ENCODE results near the gene DPT. TPM values are rescaled to one million over a fixed set of nuclear protein-coding genes. Genes with fewer than 3 reads are reported as not detected.

Gene DPT
- total RNA-seq, 2 donors from 2014 or later = 4.7 to 15.4 TPM

- Histone ChIP-seq H3K36me3 (no peaks in the 10 kb centered on the region), H3K27ac (no peak overlapping the region), H3K4me3 (no peak overlapping the region), H3K27me3 (replicated peaks; ENCODE audit: insufficient read depth) (no peaks in the 10 kb centered on the region), H3K9me3 (no peaks in the 10 kb centered on the region), H3K4me1 (replicated peaks) (no peaks in the 10 kb centered on the region)
- intact Hi-C loops (cut with DNase I) = no loop called here
- WGBS = 45% methylated on average over 3 of the region's 3 CpGs
- DNase-seq (ENCODE audit: low spot score) = no peak
- TF ChIP-seq CTCF (IDR thresholded peaks at IDR 0.05) (no peak), POLR2A (IDR thresholded peaks at IDR 0.05) (no peak), POLR2AphosphoS5 (IDR thresholded peaks at IDR 0.05) (no peak)
These were observed 22.5 kb downstream of the DPT start for GRCh38 chr1:168706391-168706992.

GRCh38 chr1:168700575-168701268 lies 28.3 kb downstream of the DPT start:
- Histone ChIP-seq H3K9me3 (no peaks in the 10 kb centered on the region), H3K4me3 (no peak overlapping the region), H3K4me1 (replicated peaks) (no peaks in the 10 kb centered on the region), H3K27me3 (replicated peaks; ENCODE audit: insufficient read depth) (no peaks in the 10 kb centered on the region), H3K27ac (no peak overlapping the region), H3K36me3 (no peaks in the 10 kb centered on the region)
- WGBS = 81% methylated on average over 3 of the region's 3 CpGs
- TF ChIP-seq CTCF (IDR thresholded peaks at IDR 0.05) (no peak), POLR2AphosphoS5 (IDR thresholded peaks at IDR 0.05) (no peak), POLR2A (IDR thresholded peaks at IDR 0.05) (no peak)
- no peak for DNase-seq (ENCODE audit: low spot score)
- intact Hi-C loops (cut with DNase I) = no loop called here

- H3K4me3 ChIP-seq = no peak overlapping the region
- H3K27ac ChIP-seq = no peak overlapping the region
- H3K27me3 ChIP-seq (replicated peaks; ENCODE audit: insufficient read depth) = no peaks in the 10 kb centered on the region
- intact Hi-C loops (cut with DNase I) = loop anchor here (10.0 kb wide), 1 partner anchor 406 kb away; the partner anchor contains the start of gene ATP1B1
- 95% methylated on average over 1 of the region's 1 CpG for WGBS
- TF ChIP-seq POLR2A (IDR thresholded peaks at IDR 0.05) (no peak), CTCF (IDR thresholded peaks at IDR 0.05) (no peak), POLR2AphosphoS5 (IDR thresholded peaks at IDR 0.05) (no peak)
- DNase-seq (ENCODE audit: low spot score) = no peak
- no peaks in the 10 kb centered on the region for H3K9me3 ChIP-seq
- no peaks in the 10 kb centered on the region for H3K36me3 ChIP-seq
- H3K4me1 ChIP-seq (replicated peaks) = no peaks in the 10 kb centered on the region
These were observed 30.6 kb downstream of the DPT start for GRCh38 chr1:168698453-168698852.

- intact Hi-C loops (cut with DNase I) = loop anchor here (10.0 kb wide), 1 partner anchor 407 kb away; the partner anchor contains the start of gene ATP1B1
- DNase-seq (ENCODE audit: low spot score) = no peak
- H3K9me3 ChIP-seq = no peaks in the 10 kb centered on the region
- H3K4me1 ChIP-seq (replicated peaks) = no peaks in the 10 kb centered on the region
- 70% methylated on average over 5 of the region's 5 CpGs for WGBS
- no peaks in the 10 kb centered on the region for H3K36me3 ChIP-seq
- TF ChIP-seq POLR2AphosphoS5 (IDR thresholded peaks at IDR 0.05) (no peak), CTCF (IDR thresholded peaks at IDR 0.05) (no peak), POLR2A (IDR thresholded peaks at IDR 0.05) (no peak)
- no peak overlapping the region for H3K4me3 ChIP-seq
- no peaks in the 10 kb centered on the region for H3K27me3 ChIP-seq (replicated peaks; ENCODE audit: insufficient read depth)
- H3K27ac ChIP-seq = no peak overlapping the region
These were observed 31.5 kb downstream of the DPT start for GRCh38 chr1:168697356-168698126.

All from prostate gland (tissue), 2 donors.